GM18517 (cell line): ENCODE data around the gene GSG1L2.
"Not testable (repeated sequence)": the region's sequence is repeated elsewhere in the genome, so short reads cannot be mapped to it uniquely, and the experiment has no call there.

ENCODE experiments used
- ATAC-seq: cut with Tn5 transposase; IDR thresholded peaks from one replicate; pipeline ENCODE4 v1.9.1; 2021; ENCODE audit warnings: mild to moderate bottlenecking, moderate library complexity; ENCODE audit not compliant: unreplicated experiment

The GSG1L2 gene

DNA sequence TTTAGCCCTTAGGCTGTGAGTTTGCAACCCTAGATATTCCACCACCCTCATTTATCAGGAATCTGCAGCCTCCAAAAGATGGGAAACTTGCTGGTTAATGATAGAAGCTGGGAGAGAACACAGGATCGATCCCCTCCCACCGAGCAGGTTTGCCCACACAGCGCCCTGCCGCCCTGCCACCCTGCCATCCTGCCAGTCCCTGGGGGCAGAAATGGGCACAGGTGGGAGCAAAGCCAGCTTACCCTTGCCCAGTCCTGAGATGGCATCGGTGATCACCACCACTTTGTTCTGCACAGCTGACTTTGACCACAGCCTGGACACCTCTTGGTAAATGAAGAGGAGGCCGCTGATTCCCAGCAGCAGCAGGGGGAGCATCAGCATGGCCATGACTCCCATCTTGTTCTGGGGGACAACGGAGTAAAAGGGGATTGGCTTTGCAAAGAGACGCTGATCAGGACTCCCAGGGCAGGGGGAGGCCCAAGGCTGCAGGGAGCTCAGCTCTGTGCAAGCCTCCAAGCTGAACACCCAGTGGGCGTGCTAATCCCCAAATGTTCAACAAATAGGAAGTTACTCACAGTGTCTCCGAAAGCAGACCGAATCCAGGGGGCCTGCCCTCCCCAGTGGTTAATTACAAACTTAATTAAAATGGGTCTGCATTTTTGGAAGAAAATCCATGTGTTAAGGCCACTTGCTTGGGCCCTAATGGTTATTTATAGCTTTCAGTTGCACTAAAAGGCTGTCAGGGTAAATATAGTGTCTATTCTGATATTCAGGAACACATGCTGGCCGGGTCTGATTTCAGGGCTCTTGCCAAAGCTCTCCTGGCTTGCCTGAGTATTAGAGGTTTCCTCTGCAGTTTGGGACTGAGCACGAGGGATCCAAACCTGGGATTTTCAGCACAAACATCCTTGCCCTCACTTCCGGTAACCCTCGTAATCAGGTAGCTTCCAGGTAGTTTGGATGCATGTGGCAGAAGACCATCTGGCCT is 30.7 kb downstream of the GSG1L2 start, which contains the start of gene DHRS7C:
DHRS7C (minus strand) TSS at position 704 of the 988 bp plus-strand sequence; CDS start at position 396, 308 bp downstream.
- ATAC-seq, result no peak

DNA sequence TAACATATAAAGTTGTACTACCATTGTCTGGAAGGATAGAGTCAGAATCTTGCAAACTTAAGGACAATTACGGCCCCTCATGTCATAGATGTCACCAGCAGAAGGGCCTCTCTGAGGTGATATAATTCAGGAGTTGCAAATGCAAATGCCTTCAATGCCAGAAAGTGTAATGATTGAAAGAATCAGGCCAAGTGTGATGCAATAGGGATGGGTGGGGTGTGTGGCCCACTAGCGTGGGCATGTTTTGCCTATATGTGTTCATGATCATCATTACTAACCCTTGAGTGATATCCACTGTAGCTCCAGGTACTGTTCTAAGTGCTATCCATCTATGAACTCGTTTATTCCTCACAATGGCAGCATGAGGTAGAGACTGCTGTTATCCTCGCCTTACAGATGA is 31.6 kb downstream of the GSG1L2 start:
- ATAC-seq, result no peak

DNA sequence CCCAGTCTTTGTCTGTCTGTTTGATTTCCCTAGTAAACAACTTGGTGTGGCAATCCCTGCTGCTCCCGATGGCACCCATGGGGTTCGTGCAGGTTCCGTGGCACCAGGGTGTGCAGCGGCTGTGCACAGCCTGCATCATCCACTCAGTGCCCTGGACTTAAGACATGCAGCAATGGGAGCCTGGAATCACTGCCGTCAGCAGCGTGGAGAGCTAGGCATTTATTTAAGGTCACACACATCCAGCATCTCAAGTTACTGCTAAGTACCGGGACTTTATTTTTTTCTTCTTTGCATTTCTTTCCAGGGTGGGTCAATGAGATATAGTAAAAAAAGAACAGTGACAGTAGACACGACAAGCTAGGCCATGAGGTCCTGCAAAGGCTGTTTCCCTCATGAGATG is 33.3 kb downstream of the GSG1L2 start:
- ATAC-seq, result no peak

DNA sequence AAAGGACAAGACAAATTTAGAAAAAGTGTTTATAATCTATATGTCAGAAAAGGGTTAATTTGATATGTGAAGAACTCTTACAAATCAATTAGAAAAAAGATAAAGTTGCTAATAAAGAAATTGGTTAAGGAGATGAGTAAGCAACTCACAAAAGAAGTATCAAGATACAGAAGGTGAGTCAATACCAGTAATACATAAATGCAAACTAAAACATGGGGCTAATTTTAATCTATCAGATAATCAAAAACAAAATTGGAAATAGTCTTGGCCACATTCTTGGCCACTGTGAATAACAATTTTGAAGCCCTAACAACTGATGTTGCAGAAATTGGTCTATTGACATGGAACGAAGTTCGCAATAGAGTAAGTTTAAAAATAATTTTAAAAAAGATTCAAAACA is 37.3 kb downstream of the GSG1L2 start:
- ATAC-seq, result no peak

DNA sequence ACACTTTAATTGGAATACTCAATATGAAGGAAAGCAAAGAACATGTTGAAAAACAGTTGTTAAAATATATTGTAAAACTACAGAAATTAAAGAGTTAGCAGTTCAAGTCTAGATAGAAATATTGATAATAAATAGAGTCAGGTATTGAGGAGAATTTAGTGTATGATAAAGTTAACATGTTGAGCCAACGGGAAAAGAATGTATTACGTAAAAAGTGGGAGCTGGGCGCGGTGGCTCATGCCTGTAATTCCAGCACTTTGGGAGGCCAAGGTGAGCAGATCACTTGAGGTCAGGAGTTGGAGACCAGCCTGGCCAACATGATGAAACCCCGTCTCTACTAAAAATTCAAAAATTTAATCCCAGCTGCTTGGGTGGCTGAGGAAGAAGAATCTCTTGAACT is 38.4 kb downstream of the GSG1L2 start:
- ATAC-seq, result not testable (repeated sequence)

DNA sequence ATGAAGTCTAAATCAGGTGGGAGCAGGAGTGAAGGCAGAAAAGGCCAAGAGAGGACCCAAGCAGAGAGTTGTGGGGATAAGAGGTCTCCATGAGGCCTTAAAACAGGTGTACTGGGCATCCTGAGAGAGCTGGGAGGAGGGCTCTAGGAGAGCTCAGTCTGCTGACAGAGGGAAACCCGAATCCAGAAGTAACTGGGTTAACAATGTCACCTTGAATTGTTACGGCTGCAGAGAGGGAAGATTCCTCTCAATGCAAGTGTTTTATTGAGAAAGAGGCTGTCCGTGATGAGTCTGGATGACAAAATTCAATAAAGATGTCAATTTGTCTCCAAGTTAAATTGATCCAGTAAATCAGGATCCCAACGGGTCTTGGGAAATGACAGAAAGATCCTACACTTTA is 38.8 kb downstream of the GSG1L2 start:
- ATAC-seq, result no peak

DNA sequence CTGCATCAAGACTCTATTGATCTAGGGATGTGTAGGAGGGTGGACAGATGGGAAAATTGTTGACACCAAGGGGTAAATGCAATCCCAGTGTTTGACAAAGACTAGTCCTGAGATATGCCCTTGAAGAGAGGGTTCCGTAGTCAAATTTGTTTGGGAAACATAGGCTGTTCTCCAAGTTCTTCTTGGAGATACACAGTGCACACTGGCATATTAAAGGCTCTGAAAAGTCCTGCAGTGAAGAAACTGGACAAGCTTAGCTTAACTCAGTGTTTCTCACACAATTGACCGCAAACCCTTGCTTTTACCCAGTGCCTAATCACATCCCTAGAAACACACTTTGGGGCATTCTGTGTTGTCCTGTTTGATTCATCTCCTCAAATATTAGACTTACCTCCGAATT is 41.3 kb downstream of the GSG1L2 start:
- no peak for ATAC-seq

DNA sequence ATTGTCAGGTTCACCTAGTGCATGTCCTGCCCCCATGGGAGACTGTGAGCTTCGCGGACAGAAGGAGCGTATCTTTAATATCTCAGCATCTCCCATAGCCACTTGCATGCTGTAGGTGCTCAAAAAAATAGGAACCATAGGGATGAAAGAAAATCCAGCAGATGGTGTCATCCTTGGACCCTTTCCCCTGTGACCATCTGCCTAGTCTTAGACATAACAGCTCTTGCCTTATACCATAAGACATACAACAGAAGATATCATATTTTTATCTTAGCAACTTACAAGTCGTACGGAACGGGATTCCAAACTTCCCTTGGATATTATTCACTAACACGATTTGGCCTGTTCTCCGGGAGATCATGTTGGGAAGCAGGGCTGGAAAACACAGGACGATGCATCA is 45.0 kb downstream of the GSG1L2 start:
- no peak for ATAC-seq

DNA sequence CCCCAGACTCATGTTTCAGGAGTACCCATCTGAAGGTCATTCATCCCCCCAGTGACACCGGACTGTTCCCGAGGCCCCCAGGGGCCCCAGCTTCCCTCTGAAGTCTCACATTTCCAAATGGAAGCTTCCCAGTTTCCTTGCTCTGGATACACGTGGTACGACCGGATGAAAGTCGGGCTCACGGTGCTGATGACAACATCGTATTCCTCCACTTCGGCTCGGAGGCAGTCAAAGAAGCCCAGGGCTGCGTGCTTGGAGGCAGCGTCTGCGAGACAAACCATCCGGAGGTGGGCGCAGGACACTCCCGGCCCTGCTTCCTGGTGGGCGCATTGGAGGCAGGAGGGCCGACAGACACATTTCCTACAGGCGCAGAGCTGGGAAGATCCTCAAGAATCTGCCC is 49.2 kb downstream of the GSG1L2 start:
- ATAC-seq, result no peak

DNA sequence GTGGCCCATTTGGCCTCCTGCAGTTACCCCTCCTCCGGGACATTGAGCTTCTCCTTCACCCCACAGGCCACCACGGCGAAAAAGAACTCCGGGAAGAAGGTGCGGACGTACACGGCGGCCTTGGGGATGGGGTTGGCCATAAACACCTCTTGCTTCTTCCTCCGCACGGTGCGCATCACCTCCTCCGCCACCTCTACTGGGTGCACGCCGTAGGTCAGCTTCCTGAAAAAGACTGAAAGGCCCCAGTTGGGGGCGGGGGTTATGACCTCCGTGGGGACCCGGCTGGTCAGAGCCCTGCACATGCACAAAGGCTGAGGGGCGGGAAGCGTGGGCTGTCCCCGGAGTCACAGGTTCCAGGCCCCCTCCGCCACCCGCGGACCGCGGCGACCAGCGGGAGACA is 50.4 kb downstream of the GSG1L2 start:
- no peak for ATAC-seq

DNA sequence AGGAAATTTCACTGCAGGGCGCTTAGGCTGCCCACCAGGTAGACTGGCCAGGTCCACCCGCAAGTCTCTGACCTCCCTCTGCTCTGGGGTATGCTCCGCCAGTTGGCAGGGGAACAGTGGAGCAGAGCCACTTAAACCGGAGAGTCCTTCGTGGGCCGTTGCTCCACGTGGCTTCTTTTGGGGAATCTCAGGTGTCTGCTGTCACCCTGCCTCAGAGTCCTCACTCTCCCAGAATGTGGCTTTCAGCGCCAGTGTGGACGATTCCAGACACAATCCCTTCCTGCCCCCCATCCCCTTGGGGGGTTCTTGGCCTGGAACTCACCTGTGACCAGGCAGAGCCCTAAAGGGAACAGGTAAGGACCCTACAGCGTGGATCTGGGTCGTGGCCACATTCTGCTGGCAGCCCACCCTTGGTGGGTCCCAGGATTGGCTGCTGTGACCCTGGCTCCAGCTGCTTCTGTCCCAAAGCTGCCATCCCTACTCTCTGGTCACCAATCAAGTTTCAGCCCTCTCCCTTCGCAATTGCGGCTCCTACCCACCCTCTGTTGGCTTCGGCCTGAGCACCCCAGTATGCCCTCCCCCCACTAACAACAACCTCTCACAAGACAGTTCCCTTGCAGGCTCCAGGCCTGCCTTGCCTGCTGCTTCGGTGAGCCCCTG is 52.7 kb downstream of the GSG1L2 start:
- ATAC-seq, result no peak

DNA sequence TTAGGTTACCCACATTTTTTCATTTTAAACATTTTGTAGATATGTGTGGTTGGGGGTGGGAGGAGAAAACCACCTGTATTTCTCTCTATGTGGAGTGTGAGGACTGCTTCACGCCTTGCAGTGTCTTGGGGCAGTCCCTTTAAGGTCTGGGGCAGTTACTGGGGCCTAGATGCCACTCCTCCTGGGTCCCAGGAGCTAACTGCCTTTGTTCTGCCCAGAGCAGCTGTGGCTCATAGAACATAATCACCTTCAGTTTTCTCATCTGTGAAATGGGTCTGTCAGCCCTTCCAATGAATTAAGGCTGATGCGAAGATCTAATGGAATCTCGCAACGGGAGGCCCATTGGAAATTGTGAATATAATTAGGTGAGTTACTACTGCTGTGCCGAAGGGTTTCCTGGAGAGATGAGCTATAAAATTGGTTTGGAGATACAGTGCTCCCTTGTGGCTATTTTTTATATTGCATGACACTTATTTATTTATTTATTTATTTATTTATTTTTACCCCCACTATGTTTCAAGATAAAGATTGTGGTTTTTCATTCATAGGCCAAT is 53.4 kb downstream of the GSG1L2 start:
- no peak for ATAC-seq

DNA sequence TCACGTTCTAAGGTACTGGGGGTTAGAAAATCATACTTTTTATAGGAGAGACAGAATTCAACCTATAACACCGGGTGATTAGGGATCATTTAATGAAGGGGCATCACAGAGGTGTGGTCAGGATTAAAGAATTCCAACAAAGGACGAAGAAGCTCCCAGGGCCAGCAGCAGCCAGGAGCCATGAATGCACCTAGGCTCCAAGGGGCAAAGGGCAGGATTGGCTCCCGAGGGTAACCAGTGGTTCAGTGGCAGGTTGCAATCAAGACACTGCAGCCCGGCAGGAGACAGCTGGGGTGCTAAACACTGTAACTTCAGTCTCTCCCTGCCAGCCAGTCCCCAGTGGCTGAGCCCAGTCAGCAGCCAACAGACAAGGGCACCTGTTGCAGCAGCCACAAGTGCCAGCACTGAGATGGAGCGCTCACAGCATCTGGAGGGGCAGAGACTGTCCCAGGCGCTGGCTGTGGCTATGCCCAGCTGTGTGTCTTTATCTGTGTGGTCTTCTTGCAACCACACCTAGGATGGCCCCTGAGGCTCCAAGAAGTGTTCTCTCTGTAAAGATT is 54.4 kb downstream of the GSG1L2 start:
- ATAC-seq, result no peak

DNA sequence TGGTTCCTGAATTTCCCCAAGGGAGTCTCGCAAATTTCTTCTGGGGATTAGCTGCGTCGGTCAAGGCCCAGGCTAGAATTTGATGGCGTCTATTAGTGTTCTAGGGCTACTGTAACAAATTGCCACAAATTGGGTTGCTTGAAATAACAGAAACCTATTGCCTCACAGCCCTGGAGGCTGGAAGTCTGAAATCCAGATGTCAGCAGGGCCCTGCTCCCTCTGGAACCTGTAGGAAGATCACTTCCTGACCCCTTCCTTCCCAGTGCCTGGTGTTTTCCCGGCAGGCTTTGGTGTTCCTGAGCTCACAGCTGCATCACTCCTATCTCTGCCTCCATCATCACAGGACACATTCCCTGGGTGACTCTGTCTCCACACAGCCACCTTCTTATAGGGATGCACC is 54.9 kb downstream of the GSG1L2 start:
- no peak for ATAC-seq

DNA sequence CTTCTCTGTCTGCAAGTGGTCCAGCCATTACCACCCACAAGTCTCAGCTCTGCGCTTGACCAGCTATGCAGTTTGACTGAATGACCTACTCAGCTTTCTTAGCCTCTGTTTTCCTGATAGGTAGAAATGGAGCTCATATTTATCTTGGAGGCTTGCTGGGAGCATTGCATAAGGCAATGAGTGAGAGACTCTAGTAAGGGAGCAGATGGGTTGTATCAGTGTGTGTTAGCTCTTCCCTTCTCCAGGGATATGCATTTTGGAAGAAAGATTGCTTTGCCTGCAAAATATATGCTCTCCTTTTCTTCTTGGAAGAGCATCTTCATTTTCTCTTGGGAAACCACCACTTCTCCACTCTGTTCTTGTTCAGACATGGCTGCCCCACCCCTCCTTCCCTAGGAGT is 56.6 kb downstream of the GSG1L2 start:
- ATAC-seq, result no peak

DNA sequence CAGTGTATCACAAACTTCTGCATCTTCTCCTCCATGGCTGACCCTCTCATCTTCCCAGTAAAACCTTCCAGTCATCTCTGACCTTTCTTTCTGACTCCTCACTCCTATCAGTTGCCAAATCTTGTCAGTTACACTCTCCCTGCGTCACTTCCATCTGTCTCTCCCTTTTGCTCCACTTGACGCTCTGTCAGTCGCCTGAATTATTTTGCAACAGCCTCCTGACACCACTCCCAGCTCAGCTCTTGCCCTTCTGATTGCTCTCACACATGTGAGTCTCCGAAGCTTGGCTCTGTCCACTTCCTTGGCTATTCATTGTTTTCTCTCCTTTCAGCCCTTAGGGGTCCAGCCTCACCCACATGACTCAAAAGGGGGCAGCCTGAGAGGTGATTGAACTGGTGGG is 58.2 kb downstream of the GSG1L2 start:
- no peak for ATAC-seq

DNA sequence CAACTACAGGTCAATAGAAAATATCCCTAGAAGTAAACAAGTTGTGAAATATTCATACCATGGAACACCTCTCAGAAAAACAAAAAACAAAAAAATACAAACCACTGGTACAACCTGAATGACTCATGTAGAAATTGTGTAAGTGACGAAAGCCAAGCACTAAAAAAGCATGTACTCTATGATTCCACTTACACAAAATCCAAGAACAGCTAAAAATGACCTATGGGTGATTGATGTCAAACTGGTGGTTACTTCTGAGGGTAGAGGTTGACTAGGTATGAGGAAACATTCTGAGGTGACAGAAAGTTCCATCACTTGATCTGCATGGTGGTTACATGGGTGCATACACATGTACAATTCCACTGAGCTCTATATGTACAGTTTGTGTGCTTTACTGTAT is 61.6 kb downstream of the GSG1L2 start:
- no peak for ATAC-seq

DNA sequence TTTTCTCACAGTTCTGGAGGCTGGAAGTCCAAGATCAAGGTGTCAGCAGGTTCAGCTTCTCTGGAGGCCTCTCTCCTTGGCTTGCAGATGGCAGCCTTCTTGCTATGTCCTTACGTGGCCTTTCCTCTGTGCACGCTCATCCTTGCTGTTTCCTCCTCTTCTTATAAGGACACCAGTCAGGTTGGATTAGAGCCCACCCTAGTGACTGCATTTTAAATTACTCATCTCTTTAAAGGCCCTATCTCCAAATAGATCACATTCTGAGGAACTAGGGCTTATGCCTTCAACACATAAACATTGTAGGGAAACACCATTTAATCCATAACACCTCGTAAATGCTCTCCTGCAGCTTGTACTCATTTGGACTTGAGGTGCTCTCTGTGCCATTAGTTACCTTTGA is 66.8 kb downstream of the GSG1L2 start:
- ATAC-seq, result no peak
